SIG-M5 treated with dmso at 0.1 percent for 504 hours (cell line): ENCODE results near the gene PSEN1.

Experiments used
- DNase-seq: peaks from one replicate; lab custom pipeline; 2025; ENCODE audit not compliant: unreplicated experiment; lab: John Stamatoyannopoulos, UW

PSEN1 gene

GRCh38 chr14:73136387-73137225, at the start of gene PSEN1:
Gene PSEN1, plus strand, starts transcription at chr14:73136507. Its CDS starts 11,513 bp downstream, at chr14:73148020.
- peak; percentile 91 for DNase-seq

DNA sequence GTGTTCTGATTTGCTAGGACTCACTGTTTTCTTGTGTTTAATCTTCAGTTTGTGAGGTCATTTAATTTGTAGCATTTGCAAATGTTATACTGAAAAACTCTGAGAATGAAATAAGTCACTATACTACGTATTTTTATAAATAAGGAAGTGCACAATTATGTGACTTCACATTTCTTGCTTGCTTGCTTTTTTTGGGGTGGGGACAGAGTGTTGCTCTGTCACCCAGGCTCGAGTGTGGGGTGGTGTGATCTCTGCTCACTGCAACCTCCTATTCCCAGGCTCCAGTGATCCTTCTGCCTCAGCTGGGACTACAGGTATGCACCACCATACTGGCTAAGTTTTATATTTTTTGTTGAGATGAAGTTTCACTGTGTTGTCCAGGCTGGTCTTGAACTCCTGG, 45.3 kb upstream of the PSEN1 start:
- no peak for DNase-seq

DNA sequence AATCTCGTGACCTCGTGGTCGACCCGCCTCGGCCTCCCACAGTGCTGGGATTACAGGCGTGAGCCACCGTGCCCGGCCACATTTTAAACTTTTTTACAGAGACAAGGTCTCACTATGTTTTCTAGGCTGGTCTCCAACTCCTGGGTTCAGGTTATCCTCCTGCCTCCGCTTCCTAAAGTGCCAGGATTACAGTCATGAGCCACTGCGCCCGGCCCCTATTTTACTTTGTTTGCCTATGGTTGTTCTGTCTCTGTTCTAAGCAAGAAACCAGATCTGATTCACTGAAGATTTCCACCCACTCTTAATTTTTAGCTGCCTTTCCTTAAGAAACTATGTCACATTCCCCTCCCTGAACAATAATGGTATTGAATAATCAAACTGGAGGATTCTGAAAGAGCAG, 38.9 kb upstream of the PSEN1 start:
- DNase-seq, result no peak

DNA sequence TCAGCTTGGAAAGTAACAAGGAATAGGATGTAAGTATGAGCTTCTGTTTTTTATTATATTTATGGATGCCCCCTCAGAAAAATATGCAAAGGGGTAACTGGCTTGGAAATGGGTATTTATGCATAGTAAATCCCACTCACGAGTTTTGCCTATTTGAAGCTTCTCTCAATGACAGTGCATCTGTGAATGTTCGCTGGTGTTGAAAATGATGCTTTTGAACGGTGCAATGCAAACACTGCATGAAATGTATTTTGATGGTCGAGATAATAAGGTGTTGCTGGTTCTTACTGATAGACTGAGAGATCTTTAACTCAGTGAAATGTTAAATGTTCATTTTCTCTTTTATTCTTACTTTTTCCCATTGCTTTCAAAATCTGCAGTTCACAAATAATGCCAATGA, 36.0 kb upstream of the PSEN1 start:
- DNase-seq, result no peak

- DNase-seq, result no peak
Observed at GRCh38 chr14:73102806-73103497, 33.4 kb upstream of the PSEN1 start.

- no peak for DNase-seq
Observed at GRCh38 chr14:73105050-73105449, 31.3 kb upstream of the PSEN1 start.

DNA sequence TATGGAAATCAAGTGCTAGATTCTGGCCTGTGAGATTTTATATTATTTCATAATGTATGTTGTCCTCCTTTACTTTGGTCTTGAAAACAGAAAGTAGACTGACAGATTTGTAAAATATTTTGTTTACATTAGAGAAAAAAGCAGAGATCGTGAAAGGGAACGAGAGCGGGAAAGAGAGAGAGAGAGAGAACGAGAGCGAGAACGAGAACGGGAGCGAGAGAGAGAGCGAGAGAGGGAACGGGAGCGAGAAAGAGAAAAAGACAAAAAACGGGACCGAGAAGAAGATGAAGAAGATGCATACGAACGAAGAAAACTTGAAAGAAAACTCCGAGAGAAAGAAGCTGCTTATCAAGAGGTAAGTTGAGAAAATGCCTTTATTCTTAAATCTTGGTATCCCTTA, 30.6 kb upstream of the PSEN1 start:
- DNase-seq, result no peak

DNA sequence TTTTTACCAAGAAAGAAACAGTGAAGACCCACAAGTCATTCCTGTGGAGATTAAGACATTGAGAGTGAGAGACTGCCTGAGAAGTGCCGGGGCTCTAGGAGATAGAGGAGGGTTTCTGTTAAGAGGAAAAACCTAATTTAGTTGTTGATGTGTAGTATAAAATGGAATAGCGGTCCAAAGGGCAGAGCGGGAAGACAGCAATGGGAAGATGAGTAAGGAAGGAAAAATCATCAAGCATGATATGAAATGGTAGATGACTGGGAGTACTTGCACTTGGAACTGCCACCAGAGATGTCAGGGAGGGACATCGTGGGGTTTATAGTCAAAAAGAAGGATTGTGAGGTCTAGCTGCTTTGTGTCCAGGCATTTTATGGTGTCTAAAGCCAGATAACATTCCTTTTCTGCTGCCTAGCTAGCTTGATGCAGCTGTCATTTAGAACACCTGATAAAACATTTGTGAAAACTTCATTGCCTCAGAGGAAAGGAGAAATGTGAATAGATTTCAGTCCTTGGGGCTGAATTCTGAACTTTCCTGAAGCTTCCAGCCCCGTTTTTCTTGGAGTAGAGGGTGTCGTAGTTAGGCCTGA, 20.1 kb upstream of the PSEN1 start:
- DNase-seq, result no peak

GRCh38 chr14:73124180-73124894, 12.0 kb upstream of the PSEN1 start:
- DNase-seq, result no peak

GRCh38 chr14:73125169-73125588, 11.1 kb upstream of the PSEN1 start:
- DNase-seq, result no peak

DNA sequence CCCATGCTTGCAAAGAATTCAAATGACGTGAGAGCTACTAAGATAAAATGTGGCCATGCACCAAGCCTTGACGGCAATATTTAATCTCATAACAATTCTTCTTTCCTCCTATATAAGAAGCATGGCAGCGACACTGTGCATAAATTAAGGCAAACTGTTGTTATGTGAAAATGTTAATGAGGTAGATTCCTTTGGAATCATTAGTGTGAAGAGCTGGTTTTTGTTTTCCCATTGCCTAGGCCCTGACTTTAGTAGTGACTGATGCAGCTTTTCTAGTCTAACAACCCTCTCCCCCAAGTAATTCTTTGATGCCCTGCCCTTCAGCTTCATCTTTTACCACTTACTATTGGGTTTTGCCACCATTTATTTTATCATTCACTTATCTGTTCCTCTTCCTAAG, 10.6 kb upstream of the PSEN1 start:
- DNase-seq, result no peak

GRCh38 chr14:73133795-73134194, 2.5 kb upstream of the PSEN1 start:
- no peak for DNase-seq

- no peak for DNase-seq
Observed at GRCh38 chr14:73136085-73136386, 271 bp upstream of the PSEN1 start.

- DNase-seq, result no peak
Observed at GRCh38 chr14:73140811-73141323, 4.6 kb downstream of the PSEN1 start.

GRCh38 chr14:73142216-73142615, 5.9 kb downstream of the PSEN1 start:
- DNase-seq, result no peak

DNA sequence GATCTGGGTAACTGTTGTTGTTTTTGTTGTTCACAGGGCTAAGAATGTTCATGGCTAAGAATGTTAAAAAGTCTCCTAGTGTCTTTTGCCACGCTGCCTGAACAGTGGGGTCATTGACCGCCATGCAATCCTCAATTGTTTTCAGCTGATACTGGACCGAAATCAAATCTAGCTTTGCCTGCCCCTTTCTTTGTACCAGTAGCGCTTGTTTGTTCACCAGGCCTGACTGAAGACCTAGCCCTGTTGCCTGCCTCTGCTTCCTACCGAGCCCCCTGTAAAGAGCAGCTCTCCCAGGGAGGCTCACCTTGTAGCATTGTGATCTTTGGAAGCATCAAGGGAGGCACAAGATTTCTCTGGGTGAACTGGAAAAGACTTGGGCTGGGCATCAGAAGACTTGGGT, 6.7 kb downstream of the PSEN1 start:
- no peak for DNase-seq

- DNase-seq, result no peak
Observed at GRCh38 chr14:73143617-73144016, 7.3 kb downstream of the PSEN1 start.

- DNase-seq, result no peak
Observed at GRCh38 chr14:73145371-73145770, 9.1 kb downstream of the PSEN1 start.

DNA sequence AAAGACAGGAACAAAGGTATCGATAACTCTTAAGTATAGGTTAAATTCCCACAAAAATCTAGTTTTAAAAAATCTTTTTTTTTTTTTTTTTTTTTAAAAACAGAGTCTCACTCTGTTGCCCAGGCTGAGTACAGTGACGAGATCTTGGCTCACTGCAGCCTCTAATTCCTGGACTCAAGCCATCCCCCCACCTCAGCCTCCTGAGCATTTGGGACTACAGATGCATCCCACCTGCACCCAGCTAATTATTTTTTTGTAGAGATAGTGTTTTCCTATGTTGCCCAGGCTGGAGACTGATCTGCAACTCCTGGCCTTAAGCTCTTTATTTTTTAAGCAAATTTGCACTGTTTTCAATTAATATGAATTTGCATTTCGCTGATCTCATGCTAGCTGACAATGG, 9.8 kb downstream of the PSEN1 start:
- DNase-seq, result no peak

DNA sequence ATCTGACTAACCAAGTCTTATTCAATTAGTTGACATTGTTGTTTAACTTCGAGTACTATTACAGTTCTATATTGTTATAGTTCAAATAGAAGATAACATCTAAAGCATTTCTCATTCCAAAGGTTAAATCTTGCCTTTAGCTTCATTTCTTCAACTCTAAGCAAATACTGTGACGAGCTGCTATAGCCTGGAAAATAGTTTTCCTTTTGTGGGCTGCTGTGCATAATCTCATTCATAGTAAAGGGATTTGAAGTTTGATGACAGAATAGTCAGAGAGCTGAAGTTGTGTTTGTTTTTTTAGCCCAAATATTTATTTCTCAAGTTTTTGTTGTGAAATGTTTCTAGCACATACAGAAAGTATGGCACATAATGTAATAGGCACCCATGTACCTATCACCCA, 13.4 kb downstream of the PSEN1 start:
- DNase-seq, result peak; percentile 6

DNA sequence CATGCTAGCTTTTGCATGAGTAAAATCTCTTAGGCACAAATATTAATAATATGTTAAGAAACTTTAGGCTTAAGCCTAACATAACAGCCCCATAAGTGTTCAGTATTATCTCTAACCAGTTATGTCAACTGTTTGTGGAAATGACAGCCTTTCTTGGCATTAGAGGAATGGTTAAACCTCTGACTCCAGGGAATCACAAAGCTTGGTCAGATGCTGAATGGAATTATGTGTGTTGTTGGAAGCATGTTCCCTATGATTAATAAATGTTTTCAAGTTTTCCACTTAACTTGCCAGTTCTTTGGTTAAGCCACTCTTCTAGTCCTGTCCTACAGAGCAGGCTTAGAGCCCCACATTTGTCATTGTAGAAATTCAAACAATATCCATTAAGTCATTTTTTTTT, 17.0 kb downstream of the PSEN1 start:
- no peak for DNase-seq
